HUES6 (cell line): ENCODE results near the gene GIPC2.

Experiments used
- H3K27ac ChIP-seq: 2 replicates; pipeline ENCODE4 v1.7.0; 2013; ENCODE audit warnings: low read depth, mild to moderate bottlenecking, low read length, inconsistent platforms
- H3K27me3 ChIP-seq: 2 replicates; pipeline ENCODE4 v1.6.1; 2013; ENCODE audit warnings: low read length; ENCODE audit not compliant: control insufficient read depth, insufficient read depth
- H3K36me3 ChIP-seq: 2 replicates; pipeline ENCODE4 v1.6.1; 2013; ENCODE audit warnings: low read length; ENCODE audit not compliant: control insufficient read depth, insufficient read depth
- H3K4me1 ChIP-seq: 2 replicates; pipeline ENCODE4 v1.6.1; 2013; ENCODE audit warnings: low read length; ENCODE audit not compliant: control insufficient read depth, insufficient read depth
- H3K4me3 ChIP-seq: 2 replicates; pipeline ENCODE4 v1.5.1; 2013; ENCODE audit warnings: low read depth, low read length
- H3K9ac ChIP-seq: one replicate; pipeline ENCODE4 v1.6.1; 2013; ENCODE audit warnings: mild to moderate bottlenecking, low read length
- H3K9me3 ChIP-seq: 2 replicates; pipeline ENCODE4 v1.6.1; 2013; ENCODE audit warnings: low read depth, low read length; ENCODE audit not compliant: control insufficient read depth, insufficient read depth

Gene GIPC2

DNA sequence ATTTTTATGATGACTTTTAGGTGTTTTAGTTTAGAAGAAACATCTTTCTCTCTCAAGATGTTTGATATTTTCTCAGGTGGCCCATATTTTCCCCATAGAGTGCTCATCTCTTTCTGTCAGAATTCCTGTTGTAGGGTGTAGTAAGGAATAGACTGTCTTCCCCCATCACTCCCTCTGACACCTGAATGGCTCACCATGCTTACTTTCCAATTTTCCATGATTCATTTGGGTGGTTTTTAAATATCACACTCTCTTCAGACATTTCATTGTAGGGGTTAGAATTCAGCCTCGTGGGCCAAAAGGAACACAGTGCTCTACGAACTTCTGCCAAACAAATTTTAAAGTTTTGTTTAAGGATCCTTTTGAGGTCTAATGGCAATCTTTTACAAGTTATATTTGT, 24.0 kb downstream of the GIPC2 start:
- Histone ChIP-seq H3K9me3 (no peaks in the 10 kb centered on the region), H3K27ac (no peak overlapping the region), H3K9ac (no peak overlapping the region), H3K4me1 (no peaks in the 10 kb centered on the region), H3K4me3 (no peak overlapping the region), H3K36me3 (no peaks in the 10 kb centered on the region), H3K27me3 (no peaks in the 10 kb centered on the region; the same call in 1 of the 2 replicates)

DNA sequence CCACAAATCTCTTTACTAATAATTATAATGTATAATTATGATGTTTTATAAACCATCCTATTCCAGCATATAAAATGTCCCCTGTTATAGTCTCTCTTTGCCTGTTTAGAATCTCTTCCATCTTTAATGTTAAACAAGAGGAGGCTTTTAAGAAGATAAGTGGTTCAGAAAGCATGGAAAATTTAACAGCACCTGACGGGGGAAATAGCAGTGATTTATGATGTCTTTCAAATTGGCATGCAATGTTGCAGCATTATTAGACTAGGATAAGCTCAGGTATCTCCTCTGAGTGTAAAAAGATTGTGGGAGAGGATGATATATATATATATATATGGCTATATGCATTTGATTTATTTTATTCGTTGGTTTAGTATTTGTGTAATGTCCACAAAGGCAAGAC, 24.4 kb downstream of the GIPC2 start:
- Histone ChIP-seq H3K4me3 (no peak overlapping the region), H3K9ac (no peak overlapping the region), H3K4me1 (no peaks in the 10 kb centered on the region), H3K27ac (no peak overlapping the region), H3K36me3 (no peaks in the 10 kb centered on the region), H3K9me3 (no peaks in the 10 kb centered on the region), H3K27me3 (no peaks in the 10 kb centered on the region; the same call in 1 of the 2 replicates)

DNA sequence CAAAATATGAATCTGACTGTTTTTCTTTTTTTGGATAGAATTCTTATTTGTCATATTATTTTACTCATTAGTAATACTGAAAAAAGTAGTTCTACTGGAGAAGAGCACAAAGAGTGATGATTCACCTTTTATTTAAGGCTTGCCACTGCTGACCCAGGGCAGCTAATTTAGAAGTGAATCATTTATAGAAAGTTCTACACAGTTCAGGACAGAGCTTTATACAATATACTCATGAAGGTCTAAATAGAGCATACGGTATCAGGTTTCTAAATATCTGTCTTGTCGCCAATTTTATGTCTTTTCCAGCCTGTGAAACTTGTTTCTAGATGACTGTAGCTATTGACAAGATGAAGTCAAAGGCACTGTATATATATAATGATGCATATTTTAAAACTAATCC, 25.0 kb downstream of the GIPC2 start:
- Histone ChIP-seq H3K9me3 (no peaks in the 10 kb centered on the region), H3K9ac (no peak overlapping the region), H3K27me3 (no peaks in the 10 kb centered on the region; the same call in 1 of the 2 replicates), H3K4me1 (no peaks in the 10 kb centered on the region), H3K36me3 (no peaks in the 10 kb centered on the region), H3K27ac (no peak overlapping the region), H3K4me3 (no peak overlapping the region)

DNA sequence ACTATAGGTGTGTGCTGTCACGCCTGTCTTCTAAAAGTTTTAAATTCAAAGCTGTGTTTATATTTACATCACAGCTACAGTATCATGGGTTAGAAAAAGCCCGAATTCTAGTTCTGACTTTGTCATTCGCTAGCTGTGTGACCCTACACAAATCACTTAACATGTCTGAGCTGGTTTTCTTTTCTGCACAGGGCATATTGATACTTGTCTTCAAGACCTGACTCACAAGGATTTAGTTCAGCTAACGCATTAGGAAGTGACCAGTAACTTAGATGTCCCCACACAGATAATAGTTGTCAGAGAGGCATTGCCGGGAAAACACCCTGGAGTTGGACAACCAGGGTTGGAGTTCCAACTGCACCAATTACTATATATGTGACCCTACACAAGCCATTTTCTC, 25.9 kb downstream of the GIPC2 start:
- Histone ChIP-seq H3K4me1 (no peaks in the 10 kb centered on the region), H3K4me3 (no peak overlapping the region), H3K9ac (no peak overlapping the region), H3K27ac (no peak overlapping the region), H3K27me3 (no peaks in the 10 kb centered on the region; the same call in 1 of the 2 replicates), H3K36me3 (no peaks in the 10 kb centered on the region), H3K9me3 (no peaks in the 10 kb centered on the region)

DNA sequence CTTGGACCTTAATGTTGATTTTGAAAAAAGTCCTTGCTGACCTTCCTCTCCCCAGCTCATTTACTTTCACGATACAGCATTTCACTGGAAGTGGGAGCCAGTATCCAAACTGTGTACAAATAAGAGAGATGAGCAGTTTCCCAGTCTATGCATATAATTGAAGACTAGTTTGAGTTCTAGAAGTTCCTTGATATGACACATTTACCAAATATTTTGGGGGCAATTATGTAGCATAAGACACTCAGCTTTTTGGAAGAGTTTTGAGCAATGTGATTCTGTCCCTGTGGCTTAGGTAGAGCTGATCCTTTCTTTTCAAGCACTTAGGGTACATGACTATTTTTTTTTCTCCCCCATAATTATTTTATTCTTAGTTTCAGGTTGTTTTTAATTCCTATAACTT, 26.4 kb downstream of the GIPC2 start:
- no peak overlapping the region for H3K27ac ChIP-seq
- H3K9me3 ChIP-seq: no peaks in the 10 kb centered on the region
- H3K27me3 ChIP-seq: no peaks in the 10 kb centered on the region; the same call in 1 of the 2 replicates
- H3K4me3 ChIP-seq: no peak overlapping the region
- H3K9ac ChIP-seq: no peak overlapping the region
- H3K36me3 ChIP-seq: no peaks in the 10 kb centered on the region
- H3K4me1 ChIP-seq: no peaks in the 10 kb centered on the region

DNA sequence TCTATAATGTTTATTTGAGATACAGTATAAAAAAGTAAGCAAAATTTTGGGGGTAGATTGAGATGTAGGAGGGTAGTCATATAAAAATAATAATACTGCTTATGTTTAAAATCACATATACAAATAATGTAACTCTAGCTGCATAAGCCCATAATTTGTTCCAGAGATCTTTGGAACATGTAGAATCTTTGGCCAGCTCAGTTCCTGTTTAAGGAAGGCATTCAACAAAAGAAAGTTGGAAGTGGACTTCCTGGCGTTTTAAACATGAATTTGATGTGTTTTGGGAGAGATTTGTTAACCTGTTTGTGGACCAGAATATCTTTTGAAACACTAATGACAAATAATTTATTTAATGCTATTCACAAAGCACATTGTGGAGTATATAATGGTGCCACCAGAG, 27.7 kb downstream of the GIPC2 start:
- H3K4me3 ChIP-seq: no peak overlapping the region
- no peaks in the 10 kb centered on the region for H3K9me3 ChIP-seq
- H3K36me3 ChIP-seq: no peaks in the 10 kb centered on the region
- no peaks in the 10 kb centered on the region for H3K4me1 ChIP-seq
- H3K27me3 ChIP-seq: no peaks in the 10 kb centered on the region
- no peak overlapping the region for H3K9ac ChIP-seq
- H3K27ac ChIP-seq: no peak overlapping the region

DNA sequence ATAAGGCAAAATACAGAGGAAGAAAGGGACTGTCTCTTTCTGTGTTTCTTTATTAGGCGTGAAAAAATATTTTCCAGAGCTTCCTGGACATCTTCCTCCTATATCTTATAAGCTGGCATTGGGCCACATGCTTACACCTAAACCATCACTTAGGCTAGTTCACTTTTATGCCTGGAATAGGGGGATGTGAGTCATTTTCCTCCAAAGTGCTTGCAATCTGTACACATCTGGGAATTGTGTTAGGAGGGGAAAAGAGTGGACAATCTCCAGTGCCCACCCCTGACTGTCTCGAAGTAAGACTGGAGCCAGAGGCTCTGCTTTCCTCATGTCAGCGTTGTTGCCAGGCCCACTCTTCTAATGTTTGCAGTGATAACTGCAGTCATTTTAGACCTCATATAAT, 29.9 kb downstream of the GIPC2 start:
- Histone ChIP-seq H3K9ac (no peak overlapping the region), H3K9me3 (no peaks in the 10 kb centered on the region), H3K4me3 (no peak overlapping the region), H3K27me3 (no peaks in the 10 kb centered on the region), H3K36me3 (no peaks in the 10 kb centered on the region), H3K4me1 (no peaks in the 10 kb centered on the region), H3K27ac (no peak overlapping the region)

DNA sequence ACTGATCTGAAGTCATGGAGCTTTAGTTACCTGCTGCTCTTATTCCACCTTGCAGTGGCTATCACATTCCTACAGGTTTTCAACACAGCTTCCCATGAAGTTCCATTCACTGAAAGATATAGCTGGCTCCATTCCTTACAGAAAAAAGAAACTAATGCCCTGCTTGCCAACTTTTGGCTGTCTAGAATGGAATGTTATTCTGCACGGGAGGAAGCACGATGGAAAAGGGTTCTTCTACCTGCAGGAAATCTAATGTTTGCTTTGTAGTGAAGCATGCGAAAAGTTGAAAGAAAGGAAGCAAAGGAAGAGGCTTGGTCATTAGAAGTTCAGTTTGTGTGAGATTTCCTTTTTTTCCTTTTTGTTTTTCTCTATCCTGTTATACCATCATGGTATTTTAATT, 32.6 kb downstream of the GIPC2 start:
- no peaks in the 10 kb centered on the region for H3K9me3 ChIP-seq
- no peak overlapping the region for H3K27ac ChIP-seq
- no peak overlapping the region for H3K4me3 ChIP-seq
- H3K9ac ChIP-seq: no peak overlapping the region
- H3K27me3 ChIP-seq: no peaks in the 10 kb centered on the region
- H3K36me3 ChIP-seq: no peaks in the 10 kb centered on the region
- H3K4me1 ChIP-seq: no peaks in the 10 kb centered on the region

DNA sequence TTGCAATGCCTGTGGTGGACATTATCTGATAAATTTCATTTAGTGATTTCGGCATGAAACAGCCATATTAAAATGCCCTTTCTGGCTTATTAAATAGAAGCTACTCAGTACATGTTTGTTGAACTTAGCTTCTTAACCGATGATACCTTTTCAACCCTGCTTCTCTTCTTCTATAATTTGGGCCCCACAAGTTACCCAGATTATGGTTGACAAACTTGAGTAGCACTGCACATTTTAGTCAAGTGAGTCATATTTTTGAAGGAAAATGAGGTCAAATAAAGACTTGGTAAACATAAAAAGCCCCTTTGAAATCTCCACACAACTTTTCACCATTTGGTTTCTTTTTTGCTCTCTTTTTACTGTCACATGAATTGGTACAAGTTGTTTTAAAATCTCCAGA, 33.8 kb downstream of the GIPC2 start:
- Histone ChIP-seq H3K27me3 (no peaks in the 10 kb centered on the region), H3K9me3 (no peaks in the 10 kb centered on the region), H3K4me1 (no peaks in the 10 kb centered on the region), H3K9ac (no peak overlapping the region), H3K36me3 (no peaks in the 10 kb centered on the region), H3K4me3 (no peak overlapping the region), H3K27ac (no peak overlapping the region)

DNA sequence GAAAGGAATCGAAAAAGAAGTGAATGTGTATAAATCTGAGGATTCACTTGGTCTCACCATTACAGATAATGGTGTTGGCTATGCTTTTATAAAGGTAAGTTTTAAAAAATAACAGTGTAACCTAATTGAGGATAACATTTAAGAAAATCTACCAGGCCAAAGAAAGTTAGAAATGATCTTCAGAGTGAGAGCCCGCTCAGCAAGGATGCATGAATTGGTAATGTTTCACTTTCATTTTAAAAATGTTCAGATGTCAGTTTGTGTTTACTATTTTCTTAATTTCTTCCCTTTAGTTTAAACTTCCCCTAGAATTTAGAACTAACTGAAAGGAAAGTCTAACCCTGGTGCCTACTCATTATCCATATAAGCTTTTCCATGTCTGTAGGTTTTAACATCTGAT, 35.0 kb downstream of the GIPC2 start:
- Histone ChIP-seq H3K9me3 (no peaks in the 10 kb centered on the region), H3K27me3 (no peaks in the 10 kb centered on the region), H3K9ac (no peak overlapping the region), H3K4me3 (no peak overlapping the region), H3K36me3 (no peaks in the 10 kb centered on the region), H3K4me1 (no peaks in the 10 kb centered on the region), H3K27ac (no peak overlapping the region)

DNA sequence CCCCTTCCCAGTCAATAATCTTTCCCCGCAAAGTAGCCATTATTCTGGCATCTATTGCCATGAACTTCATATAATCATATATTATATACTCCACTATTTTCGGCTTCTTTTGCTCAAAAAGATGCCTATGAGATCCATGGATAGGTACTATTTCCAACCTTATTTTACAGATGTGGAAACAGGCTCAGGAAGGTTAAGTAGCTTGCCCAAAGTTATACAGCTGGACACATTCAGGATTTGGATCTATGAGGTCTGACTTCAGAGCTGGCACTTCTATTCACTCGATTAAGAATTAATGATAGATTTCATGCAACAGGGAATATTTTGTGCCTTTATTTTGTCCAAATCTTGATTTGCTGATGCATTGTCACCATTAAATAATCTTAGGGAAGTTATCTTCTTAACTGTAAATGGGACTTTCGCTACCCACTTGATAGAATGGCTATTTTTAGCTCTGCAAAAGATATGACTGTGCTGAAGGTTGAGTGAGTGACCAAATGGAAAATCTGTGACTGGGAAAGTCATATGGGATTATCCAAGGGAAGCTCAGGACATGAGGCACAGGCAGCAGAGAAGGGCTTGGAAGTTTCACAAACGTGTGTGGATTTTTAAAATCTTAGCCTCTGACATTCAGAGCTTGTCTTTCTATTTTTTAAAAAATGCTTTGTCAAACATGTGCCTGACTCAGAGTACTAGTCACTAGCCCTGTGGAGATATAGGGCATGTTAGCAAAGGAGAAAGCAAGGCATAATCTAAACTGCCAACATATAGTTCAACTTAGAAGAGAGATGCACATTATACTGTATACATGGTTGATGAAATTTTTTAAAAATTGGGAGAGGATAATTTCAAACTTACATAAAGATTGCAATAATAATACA, 36.5 kb downstream of the GIPC2 start:
- Histone ChIP-seq H3K27me3 (no peaks in the 10 kb centered on the region), H3K9me3 (no peaks in the 10 kb centered on the region), H3K36me3 (no peaks in the 10 kb centered on the region), H3K27ac (no peak overlapping the region), H3K9ac (no peak overlapping the region), H3K4me1 (no peaks in the 10 kb centered on the region), H3K4me3 (no peak overlapping the region)
